B cell (primary cell): ENCODE data around the gene ODC1.

Experiments used
- EZH2 ChIP-seq: IDR thresholded peaks from 2 replicates; pipeline ENCODE4 v1.6.1; 2012; ENCODE audit warnings: borderline replicate concordance, low read depth, mild to moderate bottlenecking, moderate library complexity, low read length; ENCODE audit not compliant: insufficient read depth, poor library complexity, severe bottlenecking
- TF ChIP-seq, protein P1 (sequence below): fragments of 200-600 bp; IDR thresholded peaks from one replicate; pipeline ENCODE4 v1.8.0; 2022; ENCODE audit warnings: antibody characterized with exemption, mild to moderate bottlenecking

DNA sequence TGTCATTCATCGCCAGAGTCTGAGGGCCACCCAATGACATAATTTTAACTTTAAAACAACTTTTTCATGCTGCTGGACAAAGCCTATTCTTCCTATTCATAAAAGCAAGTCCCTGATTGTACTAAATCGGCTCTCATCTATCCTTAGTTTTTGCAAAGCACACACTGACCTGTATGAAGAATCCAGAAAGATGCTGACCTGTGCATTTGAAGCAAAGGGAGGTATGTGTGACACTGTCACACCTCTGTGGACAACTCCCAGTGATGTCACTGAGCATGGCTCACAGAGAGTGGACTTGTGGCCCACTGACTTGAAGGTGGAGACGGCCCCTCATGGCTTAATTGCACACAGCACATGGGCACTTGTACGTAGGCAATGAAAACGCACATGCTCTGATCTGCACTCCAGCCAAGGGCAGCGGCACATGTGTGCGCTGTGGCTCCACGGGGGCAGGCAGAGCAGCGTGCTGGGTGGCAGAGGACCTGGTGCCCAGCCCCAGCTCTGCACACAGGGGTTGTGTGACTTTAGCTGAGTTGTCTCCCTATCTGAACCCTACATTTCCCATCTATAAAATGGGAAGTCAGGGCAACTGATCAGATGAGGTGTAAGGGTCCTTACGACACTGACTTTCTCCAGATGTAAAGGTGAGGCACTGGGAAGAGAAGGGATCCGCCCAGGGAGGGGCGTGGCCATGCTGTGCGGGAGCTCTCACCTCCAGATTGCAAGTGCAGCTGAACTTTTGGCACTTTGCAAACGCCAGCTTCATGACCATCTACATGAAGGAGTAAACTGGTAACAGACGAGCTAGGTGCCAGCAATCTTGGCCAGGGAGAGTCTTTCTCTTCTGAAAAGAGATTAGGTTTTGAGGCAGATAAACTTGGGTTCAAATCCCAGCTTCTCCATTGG, 14.3 kb upstream of the ODC1 start:
- TF ChIP-seq, protein P1, sequence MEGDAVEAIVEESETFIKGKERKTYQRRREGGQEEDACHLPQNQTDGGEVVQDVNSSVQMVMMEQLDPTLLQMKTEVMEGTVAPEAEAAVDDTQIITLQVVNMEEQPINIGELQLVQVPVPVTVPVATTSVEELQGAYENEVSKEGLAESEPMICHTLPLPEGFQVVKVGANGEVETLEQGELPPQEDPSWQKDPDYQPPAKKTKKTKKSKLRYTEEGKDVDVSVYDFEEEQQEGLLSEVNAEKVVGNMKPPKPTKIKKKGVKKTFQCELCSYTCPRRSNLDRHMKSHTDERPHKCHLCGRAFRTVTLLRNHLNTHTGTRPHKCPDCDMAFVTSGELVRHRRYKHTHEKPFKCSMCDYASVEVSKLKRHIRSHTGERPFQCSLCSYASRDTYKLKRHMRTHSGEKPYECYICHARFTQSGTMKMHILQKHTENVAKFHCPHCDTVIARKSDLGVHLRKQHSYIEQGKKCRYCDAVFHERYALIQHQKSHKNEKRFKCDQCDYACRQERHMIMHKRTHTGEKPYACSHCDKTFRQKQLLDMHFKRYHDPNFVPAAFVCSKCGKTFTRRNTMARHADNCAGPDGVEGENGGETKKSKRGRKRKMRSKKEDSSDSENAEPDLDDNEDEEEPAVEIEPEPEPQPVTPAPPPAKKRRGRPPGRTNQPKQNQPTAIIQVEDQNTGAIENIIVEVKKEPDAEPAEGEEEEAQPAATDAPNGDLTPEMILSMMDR, result no peak
- TF ChIP-seq EZH2, result no peak
